GM23338 (cell line): Measurements from ENCODE around the gene CORO2A. TPM values are rescaled to one million over a fixed set of nuclear protein-coding genes. Genes with fewer than 3 reads are reported as not detected.

ENCODE experiments used
- ATAC-seq: fragments of 200-7000 bp; cut with Tn5 transposase; 3 replicates; pipeline ENCODE4 v1.9.1; 2020
- DNase-seq: peaks from one replicate; pipeline ENCODE4 v3.0.0-alpha.2; 2015; ENCODE audit warnings: low spot score
- H2AFZ ChIP-seq: fragments of 200-600 bp; sonication (generic); 2 replicates; pipeline ENCODE4 v1.8.0; 2016; ENCODE audit warnings: antibody characterized with exemption, mild to moderate bottlenecking, moderate library complexity
- H3F3A ChIP-seq: fragments of 200-600 bp; sonication (generic); replicated peaks from 2 replicates; pipeline ENCODE4 v1.8.0; 2017; ENCODE audit warnings: antibody characterized with exemption, mixed run types, low read depth
- H3K27ac ChIP-seq: fragments of 200-600 bp; sonication (generic); 2 replicates; pipeline ENCODE4 v1.6.1; 2016; ENCODE audit warnings: low read depth
- H3K27me3 ChIP-seq: fragments of 200-600 bp; sonication (generic); 2 replicates; pipeline ENCODE4 v1.8.0; 2016; ENCODE audit warnings: mild to moderate bottlenecking, mixed run types, moderate library complexity; ENCODE audit not compliant: insufficient read depth
- H3K36me3 ChIP-seq: fragments of 200-600 bp; sonication (generic); 2 replicates; pipeline ENCODE4 v1.8.0; 2016; ENCODE audit warnings: mild to moderate bottlenecking; ENCODE audit not compliant: insufficient read depth
- H3K4me1 ChIP-seq: fragments of 200-600 bp; sonication (generic); 2 replicates; pipeline ENCODE4 v1.8.0; 2016; ENCODE audit warnings: mild to moderate bottlenecking, moderate library complexity; ENCODE audit not compliant: insufficient read depth
- H3K4me2 ChIP-seq: fragments of 200-600 bp; sonication (generic); 2 replicates; pipeline ENCODE4 v1.7.1; 2017; ENCODE audit warnings: mixed run types
- H3K4me3 ChIP-seq: fragments of 200-600 bp; sonication (generic); 2 replicates; pipeline ENCODE4 v1.6.1; 2016; ENCODE audit warnings: mixed run types
- H3K79me2 ChIP-seq: fragments of 200-600 bp; sonication (generic); replicated peaks from 2 replicates; pipeline ENCODE4 v1.8.0; 2017; ENCODE audit warnings: mild to moderate bottlenecking; ENCODE audit not compliant: insufficient read depth
- H3K9me2 ChIP-seq: fragments of 200-600 bp; sonication (generic); 2 replicates; pipeline ENCODE4 v1.8.0; 2017; ENCODE audit not compliant: insufficient read depth
- H4K20me1 ChIP-seq: fragments of 200-600 bp; sonication (generic); replicated peaks from 2 replicates; pipeline ENCODE4 v1.8.0; 2017; ENCODE audit warnings: mild to moderate bottlenecking; ENCODE audit not compliant: insufficient read depth
- H3K27ac Mint-ChIP-seq: 2 replicates; pipeline ENCODE4 v1.8.0; 2020; ENCODE audit warnings: inconsistent platforms, mild to moderate bottlenecking, moderate library complexity, mixed read lengths
- H3K27me3 Mint-ChIP-seq: 3 replicates; pipeline ENCODE4 v1.8.0; 2022; ENCODE audit warnings: low read depth, mild to moderate bottlenecking, moderate library complexity, mixed read lengths, inconsistent platforms; ENCODE audit not compliant: insufficient read depth, poor library complexity
- H3K36me3 Mint-ChIP-seq: 3 replicates; pipeline ENCODE4 v1.8.0; 2021; ENCODE audit warnings: low read depth, mild to moderate bottlenecking, inconsistent platforms, moderate library complexity, mixed read lengths
- H3K4me1 Mint-ChIP-seq: 3 replicates; pipeline ENCODE4 v1.8.0; 2020; ENCODE audit warnings: mild to moderate bottlenecking, inconsistent platforms, mixed read lengths
- H3K4me3 Mint-ChIP-seq: 3 replicates; pipeline ENCODE4 v1.8.0; 2021; ENCODE audit warnings: moderate library complexity, mild to moderate bottlenecking, inconsistent platforms, mixed read lengths
- H3K9me3 Mint-ChIP-seq: 3 replicates; pipeline ENCODE4 v1.8.0; 2020; ENCODE audit warnings: moderate library complexity, mild to moderate bottlenecking, inconsistent platforms, mixed read lengths
- CTCF ChIP-seq, 2 experiments: fragments of 200-600 bp in 1 of 2; sonication (generic) in 1 of 2; conservative IDR thresholded peaks; 2 replicates each; pipeline versions ENCODE4 v1.5.1 to v1.6.1; 2016 to 2017; ENCODE audit warnings: antibody characterized with exemption in 2 of 2, low read depth in 2 of 2, mild to moderate bottlenecking in 2 of 2, moderate library complexity in 1 of 2
- EZH2 ChIP-seq: fragments of 200-600 bp; sonication (generic); IDR thresholded peaks from one replicate; pipeline ENCODE4 v1.8.0; 2017; ENCODE audit warnings: antibody characterized with exemption, mild to moderate bottlenecking, low read depth; ENCODE audit not compliant: unreplicated experiment
- JUNB ChIP-seq: IDR thresholded peaks from one replicate; pipeline ENCODE4 v1.6.1; 2016; ENCODE audit warnings: antibody characterized with exemption; ENCODE audit not compliant: unreplicated experiment
- NANOG ChIP-seq: IDR thresholded peaks from 2 replicates; pipeline ENCODE4 v1.6.1; 2016; ENCODE audit warnings: antibody characterized with exemption, borderline replicate concordance
- POLR2AphosphoS5 ChIP-seq: IDR thresholded peaks from 2 replicates; pipeline ENCODE4 v1.6.1; 2016; ENCODE audit warnings: antibody characterized with exemption, low read depth
- ZNF331 ChIP-seq: fragments of 250-450 bp; sonication (Bioruptor Pico); IDR thresholded peaks from 2 replicates; pipeline ENCODE4 v1.5.0; 2020; ENCODE audit warnings: low read depth, mild to moderate bottlenecking, moderate library complexity
- ZNF462 ChIP-seq: fragments of 250-450 bp; sonication (Bioruptor Pico); IDR thresholded peaks from 2 replicates; pipeline ENCODE4 v1.5.0; 2020; ENCODE audit warnings: mild to moderate bottlenecking, moderate library complexity
- polyA plus RNA-seq: library from polyadenylated mRNA; unstranded; fragments of >200 nt; fragmentation: Nextera tagmentation; extraction: Ambion mirVana; gene quantifications from 2 replicates; pipeline ENCODE4 v1.2.1, GENCODE V29; 2016
- total RNA-seq: library from RNA; depleted of rRNA; stranded (reverse); fragments of >200 nt; shearing (Covaris generic); gene quantifications from 2 replicates; pipeline ENCODE4 v1.2.3, GENCODE V29; 2014

Gene CORO2A
- total and polyA plus RNA-seq, 2 experiments from 2014 or later: 12.9 to 27.6 TPM

GRCh38 chr9:98105006-98105405 lies 87.4 kb downstream of the CORO2A start (continued):
- TF ChIP-seq ZNF462 (no peak), CTCF (conservative IDR thresholded peaks at IDR 0.05; ENCODE audit: low read depth in 2 of 2) (no peak), NANOG (no peak), POLR2AphosphoS5 (no peak), EZH2 (no peak), JUNB (no peak), ZNF331 (CRISPR knock-in tag) (no peak)

- Histone ChIP-seq H3K27ac (no peak overlapping the region), H3K79me2 (peaks cover 5% of the 10 kb centered on the region; the same call in 1 of the 2 replicates), H3F3A (no peaks in the 10 kb centered on the region), H3K36me3 (peaks cover 11% of the 10 kb centered on the region; the same call in 1 of the 2 replicates), H2AFZ (no peak overlapping the region), H3K4me2 (no peak overlapping the region), H3K4me1 (0 out of 2 replicates have a peak, but pooled peaks cover 2% of the 10 kb centered on the region), H3K27me3 (no peaks in the 10 kb centered on the region), H3K4me3 (no peak overlapping the region), H4K20me1 (no peaks in the 10 kb centered on the region), H3K9me2 (no peaks in the 10 kb centered on the region)
- ATAC-seq (no peak), DNase-seq (no peak)
- H3K36me3 Mint-ChIP-seq: peaks cover 6% of the 10 kb centered on the region; the same call in 1 of the 3 replicates
- peaks cover 6% of the 10 kb centered on the region for H3K27me3 Mint-ChIP-seq
- no peak overlapping the region for H3K27ac Mint-ChIP-seq
- no peaks in the 10 kb centered on the region for H3K9me3 Mint-ChIP-seq
- H3K4me1 Mint-ChIP-seq: peaks cover 18% of the 10 kb centered on the region
- H3K4me3 Mint-ChIP-seq: no peak overlapping the region
- TF ChIP-seq ZNF462: no peak
Observed at GRCh38 chr9:98104445-98104881, 88.0 kb downstream of the CORO2A start.
